Caco-2 (cell line): ENCODE measurements around the gene CORO7. TPM values are rescaled to one million over a fixed set of nuclear protein-coding genes. Genes with fewer than 3 reads are reported as not detected.

Experiments used
- BruUV-seq: library from RNA; stranded (reverse); fragments of 400-500 nt; replicated peaks from 2 replicates; lab custom pipeline; 2021; lab: Mats Ljungman, UMichigan
- CTCF ChIA-PET: fragments of 300-600 bp; sonication (Branson Sonifier 250); formaldehyde crosslinking; loops from one replicate; lab custom pipeline; 2022; ENCODE audit warnings: antibody characterized with exemption; lab: Charles Lee
- POLR2A ChIA-PET: fragments of 300-600 bp; sonication (Branson Sonifier 250); formaldehyde crosslinking; loops from one replicate; lab custom pipeline; 2022; ENCODE audit warnings: antibody characterized with exemption; lab: Charles Lee
- DNase-seq, 2 experiments: peaks; one replicate each; pipeline versions ENCODE4 v3.0.0 to v3.0.0-alpha.2; 2020 to 2022
- H3K27me3 ChIP-seq: replicated peaks from 2 replicates; pipeline ENCODE4 v1.6.0; 2011; ENCODE audit warnings: low read length; ENCODE audit not compliant: control insufficient read depth, insufficient read depth
- H3K36me3 ChIP-seq: 2 replicates; pipeline ENCODE4 v1.5.1; 2011; ENCODE audit warnings: low read length; ENCODE audit not compliant: control insufficient read depth, insufficient read depth
- H3K4me1 ChIP-seq: fragments of 250-450 bp; sonication (Bioruptor Pico); 2 replicates; pipeline ENCODE4 v1.5.1; 2020; ENCODE audit warnings: mild to moderate bottlenecking
- H3K4me3 ChIP-seq: 2 replicates; pipeline ENCODE4 v1.5.1; 2011; ENCODE audit warnings: low read depth, mild to moderate bottlenecking, control low read depth, low read length
- H3K9me3 ChIP-seq: fragments of 250-450 bp; sonication (Bioruptor Pico); 2 replicates; pipeline ENCODE4 v1.5.1; 2020; ENCODE audit warnings: mild to moderate bottlenecking, moderate library complexity
- H3K27ac Mint-ChIP-seq: one replicate; pipeline ENCODE4 v1.8.0; 2022; ENCODE audit warnings: mixed read lengths; ENCODE audit not compliant: unreplicated experiment
- H3K27me3 Mint-ChIP-seq: one replicate; pipeline ENCODE4 v1.8.0; 2022; ENCODE audit warnings: mixed read lengths; ENCODE audit not compliant: insufficient read depth, unreplicated experiment
- H3K36me3 Mint-ChIP-seq: one replicate; pipeline ENCODE4 v1.8.0; 2022; ENCODE audit warnings: mild to moderate bottlenecking, mixed read lengths; ENCODE audit not compliant: insufficient read depth, unreplicated experiment
- H3K4me1 Mint-ChIP-seq: one replicate; pipeline ENCODE4 v1.8.0; 2022; ENCODE audit warnings: low read depth, mixed read lengths; ENCODE audit not compliant: unreplicated experiment
- H3K4me3 Mint-ChIP-seq: one replicate; pipeline ENCODE4 v1.8.0; 2022; ENCODE audit warnings: mild to moderate bottlenecking, moderate library complexity, mixed read lengths; ENCODE audit not compliant: unreplicated experiment
- H3K9me3 Mint-ChIP-seq: one replicate; pipeline ENCODE4 v1.8.0; 2022; ENCODE audit warnings: mixed read lengths; ENCODE audit not compliant: unreplicated experiment
- intact Hi-C: fragments of 100-400 bp; cut with micrococcal nuclease; formaldehyde crosslinking; loops from one replicate; pipeline ENCODE4 v1.10.0; 2022; ENCODE audit not compliant: unreplicated experiment
- total RNA-seq: library from RNA; stranded (reverse); gene quantifications from 2 replicates; pipeline ENCODE4 v1.2.3, GENCODE V29; 2022
- TF ChIP-seq, protein P1 (sequence below), 2 experiments: fragments of 200-600 bp in 1 of 2; IDR thresholded peaks; 1 replicate in 1 of 2; 2 replicates in 1 of 2; pipeline versions ENCODE4 v1.5.1 to v1.8.0; 2011 to 2022; ENCODE audit warnings: antibody characterized with exemption in 1 of 2, control low read depth in 1 of 2, inconsistent platforms in 1 of 2, low read depth in 1 of 2, low read length in 1 of 2, mild to moderate bottlenecking in 1 of 2, moderate library complexity in 1 of 2; ENCODE audit not compliant: insufficient read depth in 1 of 2, severe bottlenecking in 1 of 2, unreplicated experiment in 1 of 2

Gene CORO7
- total RNA-seq, 1 experiment from 2014 or later = 23.1 TPM

DNA sequence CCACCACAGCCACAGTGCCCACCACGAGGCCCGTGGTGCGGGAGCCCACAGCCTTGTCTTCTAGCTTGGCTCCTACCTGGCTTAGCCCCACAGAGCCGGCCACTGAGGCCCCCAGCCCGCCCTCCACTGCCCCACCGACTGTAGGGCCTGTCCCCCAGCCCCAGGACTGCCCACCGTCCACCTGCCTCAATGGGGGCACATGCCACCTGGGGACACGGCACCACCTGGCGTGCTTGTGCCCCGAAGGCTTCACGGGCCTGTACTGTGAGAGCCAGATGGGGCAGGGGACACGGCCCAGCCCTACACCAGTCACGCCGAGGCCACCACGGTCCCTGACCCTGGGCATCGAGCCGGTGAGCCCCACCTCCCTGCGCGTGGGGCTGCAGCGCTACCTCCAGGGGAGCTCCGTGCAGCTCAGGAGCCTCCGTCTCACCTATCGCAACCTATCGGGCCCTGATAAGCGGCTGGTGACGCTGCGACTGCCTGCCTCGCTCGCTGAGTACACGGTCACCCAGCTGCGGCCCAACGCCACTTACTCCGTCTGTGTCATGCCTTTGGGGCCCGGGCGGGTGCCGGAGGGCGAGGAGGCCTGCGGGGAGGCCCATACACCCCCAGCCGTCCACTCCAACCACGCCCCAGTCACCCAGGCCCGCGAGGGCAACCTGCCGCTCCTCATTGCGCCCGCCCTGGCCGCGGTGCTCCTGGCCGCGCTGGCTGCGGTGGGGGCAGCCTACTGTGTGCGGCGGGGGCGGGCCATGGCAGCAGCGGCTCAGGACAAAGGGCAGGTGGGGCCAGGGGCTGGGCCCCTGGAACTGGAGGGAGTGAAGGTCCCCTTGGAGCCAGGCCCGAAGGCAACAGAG is 34.2 kb downstream of the CORO7 start:
- H3K4me1 Mint-ChIP-seq = no peaks in the 10 kb centered on the region
- no TSS peak for BruUV-seq
- Histone ChIP-seq H3K36me3 (no peaks in the 10 kb centered on the region), H3K4me3 (no peak overlapping the region), H3K9me3 (no peaks in the 10 kb centered on the region), H3K4me1 (no peaks in the 10 kb centered on the region), H3K27me3 (no peaks in the 10 kb centered on the region)
- peaks cover 21% of the 10 kb centered on the region for H3K36me3 Mint-ChIP-seq
- H3K27me3 Mint-ChIP-seq = no peaks in the 10 kb centered on the region
- POLR2A ChIA-PET = no interaction called here
- H3K9me3 Mint-ChIP-seq = no peaks in the 10 kb centered on the region
- TF ChIP-seq, protein P1, sequence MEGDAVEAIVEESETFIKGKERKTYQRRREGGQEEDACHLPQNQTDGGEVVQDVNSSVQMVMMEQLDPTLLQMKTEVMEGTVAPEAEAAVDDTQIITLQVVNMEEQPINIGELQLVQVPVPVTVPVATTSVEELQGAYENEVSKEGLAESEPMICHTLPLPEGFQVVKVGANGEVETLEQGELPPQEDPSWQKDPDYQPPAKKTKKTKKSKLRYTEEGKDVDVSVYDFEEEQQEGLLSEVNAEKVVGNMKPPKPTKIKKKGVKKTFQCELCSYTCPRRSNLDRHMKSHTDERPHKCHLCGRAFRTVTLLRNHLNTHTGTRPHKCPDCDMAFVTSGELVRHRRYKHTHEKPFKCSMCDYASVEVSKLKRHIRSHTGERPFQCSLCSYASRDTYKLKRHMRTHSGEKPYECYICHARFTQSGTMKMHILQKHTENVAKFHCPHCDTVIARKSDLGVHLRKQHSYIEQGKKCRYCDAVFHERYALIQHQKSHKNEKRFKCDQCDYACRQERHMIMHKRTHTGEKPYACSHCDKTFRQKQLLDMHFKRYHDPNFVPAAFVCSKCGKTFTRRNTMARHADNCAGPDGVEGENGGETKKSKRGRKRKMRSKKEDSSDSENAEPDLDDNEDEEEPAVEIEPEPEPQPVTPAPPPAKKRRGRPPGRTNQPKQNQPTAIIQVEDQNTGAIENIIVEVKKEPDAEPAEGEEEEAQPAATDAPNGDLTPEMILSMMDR (IDR thresholded peaks at IDR 0.05; ENCODE audit: insufficient read depth in 1 of 2, low read depth in 1 of 2, low read length in 1 of 2, severe bottlenecking in 1 of 2, unreplicated experiment in 1 of 2) = no peak
- no peak overlapping the region for H3K4me3 Mint-ChIP-seq
- CTCF ChIA-PET = no interaction called here
- intact Hi-C loops = no loop called here
- no peak overlapping the region for H3K27ac Mint-ChIP-seq
- no peak for DNase-seq

DNA sequence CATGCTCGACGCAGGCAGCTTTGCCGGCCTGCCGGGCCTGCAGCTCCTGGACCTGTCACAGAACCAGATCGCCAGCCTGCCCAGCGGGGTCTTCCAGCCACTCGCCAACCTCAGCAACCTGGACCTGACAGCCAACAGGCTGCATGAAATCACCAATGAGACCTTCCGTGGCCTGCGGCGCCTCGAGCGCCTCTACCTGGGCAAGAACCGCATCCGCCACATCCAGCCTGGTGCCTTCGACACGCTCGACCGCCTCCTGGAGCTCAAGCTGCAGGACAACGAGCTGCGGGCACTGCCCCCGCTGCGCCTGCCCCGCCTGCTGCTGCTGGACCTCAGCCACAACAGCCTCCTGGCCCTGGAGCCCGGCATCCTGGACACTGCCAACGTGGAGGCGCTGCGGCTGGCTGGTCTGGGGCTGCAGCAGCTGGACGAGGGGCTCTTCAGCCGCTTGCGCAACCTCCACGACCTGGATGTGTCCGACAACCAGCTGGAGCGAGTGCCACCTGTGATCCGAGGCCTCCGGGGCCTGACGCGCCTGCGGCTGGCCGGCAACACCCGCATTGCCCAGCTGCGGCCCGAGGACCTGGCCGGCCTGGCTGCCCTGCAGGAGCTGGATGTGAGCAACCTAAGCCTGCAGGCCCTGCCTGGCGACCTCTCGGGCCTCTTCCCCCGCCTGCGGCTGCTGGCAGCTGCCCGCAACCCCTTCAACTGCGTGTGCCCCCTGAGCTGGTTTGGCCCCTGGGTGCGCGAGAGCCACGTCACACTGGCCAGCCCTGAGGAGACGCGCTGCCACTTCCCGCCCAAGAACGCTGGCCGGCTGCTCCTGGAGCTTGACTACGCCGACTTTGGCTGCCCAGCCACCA is 35.1 kb downstream of the CORO7 start:
- no TSS peak for BruUV-seq
- CTCF ChIA-PET = no interaction called here
- no peak overlapping the region for H3K4me3 ChIP-seq
- peaks cover 21% of the 10 kb centered on the region for H3K36me3 Mint-ChIP-seq
- no peak overlapping the region for H3K4me3 Mint-ChIP-seq
- intact Hi-C loops = no loop called here
- H3K36me3 ChIP-seq = no peaks in the 10 kb centered on the region; the same call in 1 of the 2 replicates
- no peaks in the 10 kb centered on the region for H3K9me3 ChIP-seq
- H3K9me3 Mint-ChIP-seq = no peaks in the 10 kb centered on the region
- POLR2A ChIA-PET = no interaction called here
- H3K4me1 Mint-ChIP-seq = no peaks in the 10 kb centered on the region
- DNase-seq = no peak
- no peaks in the 10 kb centered on the region for H3K27me3 Mint-ChIP-seq
- H3K27ac Mint-ChIP-seq = no peak overlapping the region
- TF ChIP-seq, protein P1 (IDR thresholded peaks at IDR 0.05; ENCODE audit: insufficient read depth in 1 of 2, low read depth in 1 of 2, low read length in 1 of 2, severe bottlenecking in 1 of 2, unreplicated experiment in 1 of 2) = no peak
- H3K4me1 ChIP-seq = no peaks in the 10 kb centered on the region
- H3K27me3 ChIP-seq = no peaks in the 10 kb centered on the region
